GM18907 (cell line): Measurements from ENCODE around the gene ZNF559.

Experiments
- ATAC-seq: cut with Tn5 transposase; IDR thresholded peaks from one replicate; pipeline ENCODE4 v1.9.1; 2021; ENCODE audit warnings: mild to moderate bottlenecking, moderate library complexity; ENCODE audit not compliant: unreplicated experiment

The ZNF559 gene

GRCh38 chr19:9352505-9352904 is 28.5 kb downstream of the ZNF559 start:
- no peak for ATAC-seq

DNA sequence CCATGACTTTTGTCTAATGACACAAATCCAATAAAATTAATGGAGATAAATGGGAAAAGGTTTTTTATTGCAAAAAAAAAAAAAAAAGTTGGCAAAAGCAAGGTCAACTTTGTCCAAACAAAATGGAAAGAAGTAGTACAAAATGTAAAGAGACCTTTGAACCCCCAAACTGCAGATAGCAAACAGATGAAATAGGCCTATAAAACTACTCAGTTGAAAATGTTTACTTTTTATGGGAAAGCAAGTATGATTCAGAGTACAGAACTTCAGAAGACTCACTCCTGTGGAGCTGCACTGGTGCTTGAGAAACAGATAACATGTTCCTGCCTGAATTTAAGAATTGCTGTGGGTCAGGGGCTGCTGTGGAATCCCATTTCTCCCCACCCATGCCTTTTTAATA is 29.0 kb downstream of the ZNF559 start:
- no peak for ATAC-seq

- no peak for ATAC-seq
Measured at GRCh38 chr19:9354651-9355050, 30.7 kb downstream of the ZNF559 start.

- ATAC-seq, result no peak
Measured at GRCh38 chr19:9362905-9363304, 38.9 kb downstream of the ZNF559 start, which contains the start of gene ZNF177. Gene ZNF177 (plus strand): TSS chr19:9363013. CDS start chr19:9378312, 15,299 bp downstream.

- no peak for ATAC-seq
Measured at GRCh38 chr19:9370738-9371619, 47.0 kb downstream of the ZNF559 start.

GRCh38 chr19:9381361-9381785 is 57.4 kb downstream of the ZNF559 start:
- no peak for ATAC-seq
